HuH-7 (cell line): ENCODE results near the gene CLDN6.
A peak's percentile ranks its signal among the peaks of the same experiment; 100 is the strongest.

Experiments used
- DNase-seq: peaks from one replicate; pipeline ENCODE4 v3.0.0; 2011; ENCODE audit warnings: low spot score

Gene CLDN6

GRCh38 chr16:3027983-3028715 is 10.2 kb upstream of the CLDN6 start:
- DNase-seq = peak; percentile 92

DNA sequence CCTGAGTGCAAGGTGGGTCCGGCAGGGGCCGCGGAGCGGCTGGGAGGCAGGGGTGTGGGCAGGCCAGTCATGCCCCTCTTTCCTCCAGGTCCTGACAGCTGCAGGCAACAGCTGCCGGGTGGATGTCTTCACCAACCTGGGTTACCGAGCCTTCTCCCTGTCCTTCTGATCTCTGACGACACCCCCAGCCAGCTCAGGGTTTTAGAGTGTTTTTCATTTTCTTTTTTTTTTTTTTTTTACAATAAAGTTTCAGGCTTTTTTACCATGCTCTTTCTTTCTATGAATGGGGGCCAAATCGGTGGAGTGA is 9.5 kb upstream of the CLDN6 start:
- no peak for DNase-seq

- no peak for DNase-seq
Measured at GRCh38 chr16:3026609-3027488, 8.9 kb upstream of the CLDN6 start.

DNA sequence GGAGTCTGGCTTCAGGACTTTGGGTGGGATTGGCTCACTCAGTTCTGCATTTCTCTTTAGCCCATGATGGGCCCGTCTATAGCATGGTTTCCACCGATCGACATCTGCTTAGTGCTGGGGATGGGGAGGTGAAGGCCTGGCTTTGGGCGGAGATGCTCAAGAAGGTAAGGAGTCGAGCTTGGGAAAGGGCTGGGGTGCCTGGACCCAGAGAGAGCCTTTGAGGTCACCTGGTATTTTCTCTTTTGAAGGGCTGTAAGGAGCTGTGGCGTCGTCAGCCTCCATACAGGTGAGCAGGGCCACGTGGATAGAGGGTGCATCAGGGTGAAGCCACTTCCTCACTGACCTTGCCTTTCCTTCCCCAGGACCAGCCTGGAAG is 8.0 kb upstream of the CLDN6 start:
- DNase-seq = no peak

DNA sequence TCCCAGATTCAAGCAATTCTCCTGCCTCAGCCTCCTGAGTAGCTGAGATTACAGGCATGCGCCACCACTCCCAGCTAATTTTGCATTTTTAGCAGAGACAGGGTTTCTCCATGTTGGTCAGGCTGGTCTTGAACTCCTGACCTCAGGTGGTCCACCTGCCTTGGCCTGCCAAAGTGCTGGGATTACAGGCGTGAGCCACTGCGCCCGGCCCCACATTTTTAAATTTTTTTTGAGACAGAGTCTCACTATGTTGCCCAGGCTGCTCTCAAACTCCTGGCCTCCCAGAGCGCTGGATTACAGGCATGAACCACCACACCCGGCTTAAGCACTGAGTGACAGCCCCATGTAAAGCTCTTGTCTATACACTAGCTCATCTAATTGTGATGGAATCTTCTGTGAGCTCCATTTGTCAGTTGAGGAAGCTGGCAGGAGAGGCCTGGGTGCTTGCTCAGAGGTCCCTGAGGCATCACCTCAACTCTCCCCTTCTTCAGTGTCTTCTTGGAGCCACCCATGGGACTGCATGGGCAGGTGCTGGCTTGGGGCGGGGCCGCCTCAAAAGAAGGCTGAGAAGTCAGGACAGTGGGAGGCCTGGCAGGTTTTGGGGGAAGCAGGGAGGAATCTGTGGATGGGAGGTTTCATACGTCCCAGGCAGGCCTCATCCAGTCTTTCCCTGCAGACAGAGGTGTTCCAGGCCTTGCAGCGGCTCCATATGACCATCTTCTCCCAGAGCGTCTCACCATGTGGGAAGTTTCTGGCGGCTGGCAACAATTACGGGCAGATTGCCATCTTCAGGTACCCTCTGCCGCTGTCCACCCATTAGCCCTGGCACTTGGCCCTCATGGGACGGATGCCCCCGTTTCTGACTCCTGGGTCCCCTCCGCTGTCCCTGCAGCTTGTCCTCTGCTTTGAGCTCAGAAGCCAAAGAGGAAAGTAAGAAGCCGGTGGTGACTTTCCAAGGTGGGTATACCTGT is 7.3 kb upstream of the CLDN6 start:
- no peak for DNase-seq

- peak; percentile 91 for DNase-seq
Measured at GRCh38 chr16:3023669-3024478, 5.9 kb upstream of the CLDN6 start, which contains the start of the genes HCFC1R1 and THOC6. Gene HCFC1R1 (minus strand): TSS chr16:3023942. CDS start chr16:3023941, 1 bp downstream. Gene THOC6 (plus strand): TSS chr16:3024035. CDS start chr16:3024327, 292 bp downstream.

GRCh38 chr16:3023415-3023668 is 5.4 kb upstream of the CLDN6 start:
- DNase-seq = no peak

- no peak for DNase-seq
Measured at GRCh38 chr16:3022684-3023414, 4.9 kb upstream of the CLDN6 start.

- DNase-seq = no peak
Measured at GRCh38 chr16:3022208-3022683, 4.3 kb upstream of the CLDN6 start.

DNA sequence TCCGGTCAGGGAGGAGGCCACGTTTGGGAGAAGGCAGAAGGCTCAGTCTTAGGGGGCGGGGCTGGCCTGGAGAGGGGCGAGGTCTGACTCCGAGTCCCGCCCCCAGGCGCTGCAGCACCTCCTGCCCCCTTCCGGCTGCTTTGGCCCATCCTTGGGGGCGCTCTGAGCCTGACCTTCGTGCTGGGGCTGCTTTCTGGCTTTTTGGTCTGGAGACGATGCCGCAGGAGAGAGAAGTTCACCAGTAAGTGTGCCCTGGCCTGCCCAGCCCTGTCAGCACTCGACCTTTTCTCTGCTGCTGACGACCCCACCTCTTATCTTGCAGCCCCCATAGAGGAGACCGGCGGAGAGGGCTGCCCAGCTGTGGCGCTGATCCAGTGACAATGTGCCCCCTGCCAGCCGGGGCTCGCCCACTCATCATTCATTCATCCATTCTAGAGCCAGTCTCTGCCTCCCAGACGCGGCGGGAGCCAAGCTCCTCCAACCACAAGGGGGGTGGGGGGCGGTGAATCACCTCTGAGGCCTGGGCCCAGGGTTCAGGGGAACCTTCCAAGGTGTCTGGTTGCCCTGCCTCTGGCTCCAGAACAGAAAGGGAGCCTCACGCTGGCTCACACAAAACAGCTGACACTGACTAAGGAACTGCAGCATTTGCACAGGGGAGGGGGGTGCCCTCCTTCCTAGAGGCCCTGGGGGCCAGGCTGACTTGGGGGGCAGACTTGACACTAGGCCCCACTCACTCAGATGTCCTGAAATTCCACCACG is 3.6 kb upstream of the CLDN6 start:
- peak; percentile 76 for DNase-seq

- DNase-seq = peak; percentile 69
Measured at GRCh38 chr16:3020604-3021448, 2.8 kb upstream of the CLDN6 start.

DNA sequence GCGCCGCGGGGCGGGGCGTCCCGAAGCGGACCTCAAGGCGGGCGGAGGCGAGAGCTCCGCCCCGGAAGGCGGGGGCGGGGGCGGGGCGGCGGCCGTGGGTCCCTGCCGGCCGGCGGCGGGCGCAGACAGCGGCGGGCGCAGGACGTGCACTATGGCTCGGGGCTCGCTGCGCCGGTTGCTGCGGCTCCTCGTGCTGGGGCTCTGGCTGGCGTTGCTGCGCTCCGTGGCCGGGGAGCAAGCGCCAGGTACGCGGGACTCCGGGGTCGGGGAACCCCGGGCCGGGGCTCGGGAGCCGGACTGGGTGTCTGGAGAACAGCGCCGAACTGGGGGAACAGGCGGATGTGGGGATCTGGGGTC is 2.2 kb upstream of the CLDN6 start, which contains the start of gene TNFRSF12A:
Gene TNFRSF12A, plus strand, starts transcription at position 122 of the 357 bp plus-strand sequence. Its CDS starts 30 bp downstream, at position 152.
- peak; percentile 74 for DNase-seq

- DNase-seq = no peak
Measured at GRCh38 chr16:3019594-3020246, 1.7 kb upstream of the CLDN6 start.

DNA sequence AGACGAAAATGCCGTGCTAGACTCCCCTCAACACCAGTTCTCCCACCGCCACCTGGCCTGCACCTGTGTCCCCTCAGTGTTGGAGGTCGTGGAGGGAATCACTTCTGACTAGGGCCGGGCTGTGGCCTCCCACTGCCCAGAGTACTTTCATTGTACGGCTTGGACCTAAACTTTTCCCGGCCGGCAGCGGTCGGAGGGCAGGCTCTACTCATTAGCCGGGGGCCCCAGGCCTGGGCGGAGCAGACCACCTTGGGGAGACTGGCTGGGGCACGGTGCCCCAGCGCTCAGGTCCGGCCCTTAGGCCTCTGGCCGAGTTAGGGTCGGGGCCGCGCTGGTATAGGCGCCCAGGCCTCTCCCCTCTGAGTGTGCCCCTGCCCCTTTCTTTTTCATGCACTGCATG is 639 bp downstream of the CLDN6 start:
- DNase-seq = no peak

GRCh38 chr16:3015865-3016521 is 2.0 kb downstream of the CLDN6 start:
- DNase-seq = no peak

GRCh38 chr16:3014971-3015370 is 3.0 kb downstream of the CLDN6 start:
- no peak for DNase-seq

- no peak for DNase-seq
Measured at GRCh38 chr16:3013998-3014690, 3.8 kb downstream of the CLDN6 start.
